Measurements from ENCODE around the gene RD3L. TPM values are rescaled to one million over a fixed set of nuclear protein-coding genes. Genes with fewer than 3 reads are reported as not detected.

The RD3L gene
- polyA plus RNA-seq, 1 donor (not counting 4 experiments of a cell fraction or from before 2014, with no cell fraction given), result not detected

DNA sequence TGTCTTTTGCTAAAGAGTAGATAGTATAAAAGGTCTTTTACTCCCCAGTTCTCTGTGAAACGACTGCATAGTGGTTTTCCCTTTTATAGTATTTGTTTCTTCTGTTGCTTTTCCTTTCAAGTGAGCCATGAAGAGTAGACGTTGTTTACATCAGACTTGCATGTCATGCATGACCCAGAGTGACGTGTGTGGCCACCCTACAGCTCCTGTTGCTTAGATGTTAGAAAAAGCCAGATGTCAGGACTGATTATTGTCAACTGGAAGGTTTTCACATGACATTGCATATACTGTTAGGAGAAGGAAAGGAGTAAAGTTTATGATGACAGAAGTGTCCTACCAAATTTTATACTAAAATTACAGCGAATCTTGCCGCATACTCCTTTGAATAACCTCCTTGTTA, 1.3 kb upstream of the RD3L start:
- no peak for TF ChIP-seq EZH2 (IDR thresholded peaks at IDR 0.05; ENCODE audit: low read length)
- TF ChIP-seq, protein P1, sequence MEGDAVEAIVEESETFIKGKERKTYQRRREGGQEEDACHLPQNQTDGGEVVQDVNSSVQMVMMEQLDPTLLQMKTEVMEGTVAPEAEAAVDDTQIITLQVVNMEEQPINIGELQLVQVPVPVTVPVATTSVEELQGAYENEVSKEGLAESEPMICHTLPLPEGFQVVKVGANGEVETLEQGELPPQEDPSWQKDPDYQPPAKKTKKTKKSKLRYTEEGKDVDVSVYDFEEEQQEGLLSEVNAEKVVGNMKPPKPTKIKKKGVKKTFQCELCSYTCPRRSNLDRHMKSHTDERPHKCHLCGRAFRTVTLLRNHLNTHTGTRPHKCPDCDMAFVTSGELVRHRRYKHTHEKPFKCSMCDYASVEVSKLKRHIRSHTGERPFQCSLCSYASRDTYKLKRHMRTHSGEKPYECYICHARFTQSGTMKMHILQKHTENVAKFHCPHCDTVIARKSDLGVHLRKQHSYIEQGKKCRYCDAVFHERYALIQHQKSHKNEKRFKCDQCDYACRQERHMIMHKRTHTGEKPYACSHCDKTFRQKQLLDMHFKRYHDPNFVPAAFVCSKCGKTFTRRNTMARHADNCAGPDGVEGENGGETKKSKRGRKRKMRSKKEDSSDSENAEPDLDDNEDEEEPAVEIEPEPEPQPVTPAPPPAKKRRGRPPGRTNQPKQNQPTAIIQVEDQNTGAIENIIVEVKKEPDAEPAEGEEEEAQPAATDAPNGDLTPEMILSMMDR (optimal IDR thresholded peaks at IDR 0.05 in 1 of 3, IDR thresholded peaks at IDR 0.05 in 1 of 3, conservative IDR thresholded peaks at IDR 0.05 in 1 of 3; ENCODE audit: extremely low read depth in 1 of 3, insufficient read depth in 2 of 3, low read length in 3 of 3), result no peak
- Histone ChIP-seq H3K27ac (ENCODE audit: control insufficient read depth, insufficient read depth, low read length) (no peak overlapping the region), H3K36me3 (ENCODE audit: control insufficient read depth in 2 of 2, extremely low read depth in 1 of 2, insufficient read depth in 2 of 2, low read length in 2 of 2) (no peaks in the 10 kb centered on the region), H4K20me1 (ENCODE audit: control insufficient read depth, extremely low read depth, insufficient read depth, low read length) (no peaks in the 10 kb centered on the region), H3K79me2 (ENCODE audit: control insufficient read depth, insufficient read depth, low read length) (no peaks in the 10 kb centered on the region), H3K4me1 (ENCODE audit: control insufficient read depth, extremely low read depth, insufficient read depth, low read length) (no peaks in the 10 kb centered on the region), H3K4me2 (ENCODE audit: control insufficient read depth, extremely low read depth, insufficient read depth, low read depth, low read length) (no peak overlapping the region), H3K4me3 (ENCODE audit: control insufficient read depth in 2 of 3, extremely low read depth in 1 of 3, insufficient read depth in 2 of 3, low read depth in 1 of 3, low read length in 3 of 3) (no peak overlapping the region), H3K9me3 (ENCODE audit: control insufficient read depth, low read depth, low read length) (no peaks in the 10 kb centered on the region), H3K9me1 (ENCODE audit: control insufficient read depth, extremely low read depth, insufficient read depth, low read length) (no peaks in the 10 kb centered on the region), H3K27me3 (ENCODE audit: control insufficient read depth, extremely low read depth, insufficient read depth, low read length) (peaks cover 12% of the 10 kb centered on the region), H2AFZ (ENCODE audit: control insufficient read depth, low read length) (no peak overlapping the region), H3K9ac (ENCODE audit: control insufficient read depth, extremely low read depth, insufficient read depth, low read length) (no peak overlapping the region)
- FAIRE-seq, result no peak
- dilution Hi-C loops (cut with MboI; ENCODE audit: extremely low pct_ligation_motif_present, low sequenced_read_pairs), result no loop called here
- DNase-seq (ENCODE audit: low read depth, low spot score), result no peak

DNA sequence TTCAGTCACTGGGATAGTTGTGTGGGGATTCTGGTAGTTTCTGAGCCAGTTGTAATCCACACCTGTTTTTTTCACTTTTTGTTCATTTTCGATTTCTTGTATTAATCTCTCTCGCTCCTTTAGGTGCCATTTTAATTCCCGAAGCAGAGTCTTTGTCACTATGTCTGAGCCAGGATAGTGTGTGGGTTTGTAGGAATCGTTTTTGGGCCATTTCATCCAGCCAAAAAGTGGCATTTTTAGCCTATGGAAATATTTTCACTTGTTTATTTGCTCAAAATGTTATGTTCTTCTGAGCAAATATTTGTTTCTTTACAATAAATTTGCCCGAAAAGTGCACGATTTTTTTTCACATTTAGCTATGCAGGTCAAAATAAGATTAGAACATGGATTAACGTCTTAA, 867 bp downstream of the RD3L start:
- Histone ChIP-seq H2AFZ (ENCODE audit: control insufficient read depth, low read length) (no peak overlapping the region), H3K9me3 (ENCODE audit: control insufficient read depth, low read depth, low read length) (no peaks in the 10 kb centered on the region), H3K4me3 (ENCODE audit: control insufficient read depth in 2 of 3, extremely low read depth in 1 of 3, insufficient read depth in 2 of 3, low read depth in 1 of 3, low read length in 3 of 3) (no peak overlapping the region), H3K9me1 (ENCODE audit: control insufficient read depth, extremely low read depth, insufficient read depth, low read length) (no peaks in the 10 kb centered on the region), H3K4me1 (ENCODE audit: control insufficient read depth, extremely low read depth, insufficient read depth, low read length) (no peaks in the 10 kb centered on the region), H3K79me2 (ENCODE audit: control insufficient read depth, insufficient read depth, low read length) (no peaks in the 10 kb centered on the region), H3K4me2 (ENCODE audit: control insufficient read depth, extremely low read depth, insufficient read depth, low read depth, low read length) (no peak overlapping the region), H3K27me3 (ENCODE audit: control insufficient read depth, extremely low read depth, insufficient read depth, low read length) (peaks cover 12% of the 10 kb centered on the region), H3K9ac (ENCODE audit: control insufficient read depth, extremely low read depth, insufficient read depth, low read length) (no peak overlapping the region), H4K20me1 (ENCODE audit: control insufficient read depth, extremely low read depth, insufficient read depth, low read length) (no peaks in the 10 kb centered on the region), H3K27ac (ENCODE audit: control insufficient read depth, insufficient read depth, low read length) (no peak overlapping the region), H3K36me3 (ENCODE audit: control insufficient read depth in 2 of 2, extremely low read depth in 1 of 2, insufficient read depth in 2 of 2, low read length in 2 of 2) (no peaks in the 10 kb centered on the region)
- dilution Hi-C loops (cut with MboI; ENCODE audit: extremely low pct_ligation_motif_present, low sequenced_read_pairs), result no loop called here
- TF ChIP-seq, protein P1 (optimal IDR thresholded peaks at IDR 0.05 in 1 of 3, IDR thresholded peaks at IDR 0.05 in 1 of 3, conservative IDR thresholded peaks at IDR 0.05 in 1 of 3; ENCODE audit: extremely low read depth in 1 of 3, insufficient read depth in 2 of 3, low read length in 3 of 3), result no peak
- TF ChIP-seq EZH2 (IDR thresholded peaks at IDR 0.05; ENCODE audit: low read length), result no peak
- DNase-seq (ENCODE audit: low read depth, low spot score) (no peak), FAIRE-seq (no peak)

Data from keratinocyte (primary cell).